ENCODE measurements around the gene DNAL1. TPM values are rescaled to one million over a fixed set of nuclear protein-coding genes. Genes with fewer than 3 reads are reported as not detected.

DNAL1 gene
- total and polyA plus RNA-seq, 2 of the 13 experiments (the other 11 are each of a cell fraction or from before 2014, with no cell fraction given) = 1.4 to 13.3 TPM

DNA sequence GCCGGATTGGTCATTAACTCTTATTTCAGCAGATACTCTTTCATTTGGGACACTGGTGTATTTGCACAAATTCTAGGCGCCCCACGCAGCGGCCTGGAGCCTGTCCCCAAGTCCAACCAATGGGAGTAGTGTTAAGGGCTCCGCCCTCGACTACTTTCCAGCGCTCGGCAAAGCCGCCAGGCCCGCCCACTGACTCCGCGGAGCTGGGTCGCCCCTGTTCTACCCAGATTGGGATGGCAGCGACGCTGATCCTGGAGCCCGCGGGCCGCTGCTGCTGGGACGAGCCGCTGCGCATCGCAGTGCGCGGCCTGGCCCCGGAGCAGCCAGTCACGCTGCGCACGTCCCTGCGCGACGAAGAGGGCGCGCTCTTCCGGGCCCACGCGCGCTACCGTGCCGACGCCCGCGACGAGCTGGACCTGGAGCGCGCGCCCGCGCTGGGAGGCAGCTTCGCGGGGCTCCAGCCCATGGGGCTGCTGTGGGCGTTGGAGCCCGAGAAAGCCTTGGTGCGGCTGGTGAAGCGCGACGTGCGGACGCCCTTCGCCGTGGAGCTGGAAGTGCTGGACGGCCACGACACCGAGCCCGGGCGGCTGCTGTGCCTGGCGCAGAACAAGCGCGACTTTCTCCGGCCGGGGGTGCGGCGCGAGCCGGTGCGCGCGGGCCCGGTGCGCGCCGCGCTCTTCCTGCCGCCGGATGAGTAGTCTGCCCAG is 32.3 kb upstream of the DNAL1 start, which contains the start of gene ACOT6 (continued):
- TF ChIP-seq ETV5 (CRISPR knock-in tag; IDR thresholded peaks at IDR 0.05; ENCODE audit: borderline replicate concordance) (peak; percentile 24; the same call in 1 of the 2 replicates), POGZ (CRISPR knock-in tag; IDR thresholded peaks at IDR 0.05) (no peak), ZNF605 (CRISPR knock-in tag; IDR thresholded peaks at IDR 0.05) (no peak), POLR2AphosphoS5 (IDR thresholded peaks at IDR 0.05; ENCODE audit: low read depth, low read length) (peak; percentile 51; the same call in 1 of the 2 replicates), BRCA1 (CRISPR knock-in tag; IDR thresholded peaks at IDR 0.05) (no peak), SOX5 (CRISPR knock-in tag; IDR thresholded peaks at IDR 0.05; ENCODE audit: borderline replicate concordance) (no peak; the same call in 1 of the 2 replicates), TAF1 (CRISPR knock-in tag; IDR thresholded peaks at IDR 0.05) (peak; percentile 72), SIN3B (IDR thresholded peaks at IDR 0.05; ENCODE audit: low read length) (no peak), ZNF557 (CRISPR knock-in tag; IDR thresholded peaks at IDR 0.05) (no peak), GZF1 (CRISPR knock-in tag; IDR thresholded peaks at IDR 0.05) (no peak), THAP11 (CRISPR knock-in tag; IDR thresholded peaks at IDR 0.05) (no peak), MBD4 (IDR thresholded peaks at IDR 0.05; ENCODE audit: borderline replicate concordance, low read length) (no peak), SMAD9 (CRISPR knock-in tag; IDR thresholded peaks at IDR 0.05) (no peak), JDP2 (CRISPR knock-in tag; IDR thresholded peaks at IDR 0.05; ENCODE audit: borderline replicate concordance) (no peak), NR1H2 (CRISPR knock-in tag; IDR thresholded peaks at IDR 0.05; ENCODE audit: borderline replicate concordance, low read depth) (0 out of 2 replicates have a peak, but pooled peaks have one; percentile 32)
- TF ChIP-seq, protein P1, sequence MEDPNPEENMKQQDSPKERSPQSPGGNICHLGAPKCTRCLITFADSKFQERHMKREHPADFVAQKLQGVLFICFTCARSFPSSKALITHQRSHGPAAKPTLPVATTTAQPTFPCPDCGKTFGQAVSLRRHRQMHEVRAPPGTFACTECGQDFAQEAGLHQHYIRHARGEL (CRISPR knock-in tag; IDR thresholded peaks at IDR 0.05) = no peak
- TF ChIP-seq, protein P2, sequence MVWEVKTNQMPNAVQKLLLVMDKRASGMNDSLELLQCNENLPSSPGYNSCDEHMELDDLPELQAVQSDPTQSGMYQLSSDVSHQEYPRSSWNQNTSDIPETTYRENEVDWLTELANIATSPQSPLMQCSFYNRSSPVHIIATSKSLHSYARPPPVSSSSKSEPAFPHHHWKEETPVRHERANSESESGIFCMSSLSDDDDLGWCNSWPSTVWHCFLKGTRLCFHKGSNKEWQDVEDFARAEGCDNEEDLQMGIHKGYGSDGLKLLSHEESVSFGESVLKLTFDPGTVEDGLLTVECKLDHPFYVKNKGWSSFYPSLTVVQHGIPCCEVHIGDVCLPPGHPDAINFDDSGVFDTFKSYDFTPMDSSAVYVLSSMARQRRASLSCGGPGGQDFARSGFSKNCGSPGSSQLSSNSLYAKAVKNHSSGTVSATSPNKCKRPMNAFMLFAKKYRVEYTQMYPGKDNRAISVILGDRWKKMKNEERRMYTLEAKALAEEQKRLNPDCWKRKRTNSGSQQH (CRISPR knock-in tag; IDR thresholded peaks at IDR 0.05; ENCODE audit: low read depth) = no peak
- TF ChIP-seq, protein P3, sequence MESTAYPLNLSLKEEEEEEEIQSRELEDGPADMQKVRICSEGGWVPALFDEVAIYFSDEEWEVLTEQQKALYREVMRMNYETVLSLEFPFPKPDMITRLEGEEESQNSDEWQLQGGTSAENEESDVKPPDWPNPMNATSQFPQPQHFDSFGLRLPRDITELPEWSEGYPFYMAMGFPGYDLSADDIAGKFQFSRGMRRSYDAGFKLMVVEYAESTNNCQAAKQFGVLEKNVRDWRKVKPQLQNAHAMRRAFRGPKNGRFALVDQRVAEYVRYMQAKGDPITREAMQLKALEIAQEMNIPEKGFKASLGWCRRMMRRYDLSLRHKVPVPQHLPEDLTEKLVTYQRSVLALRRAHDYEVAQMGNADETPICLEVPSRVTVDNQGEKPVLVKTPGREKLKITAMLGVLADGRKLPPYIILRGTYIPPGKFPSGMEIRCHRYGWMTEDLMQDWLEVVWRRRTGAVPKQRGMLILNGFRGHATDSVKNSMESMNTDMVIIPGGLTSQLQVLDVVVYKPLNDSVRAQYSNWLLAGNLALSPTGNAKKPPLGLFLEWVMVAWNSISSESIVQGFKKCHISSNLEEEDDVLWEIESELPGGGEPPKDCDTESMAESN (CRISPR knock-in tag; conservative IDR thresholded peaks at IDR 0.05) = peak; percentile 43; the same call in 1 of the 2 replicates
- TF ChIP-seq, protein P4, sequence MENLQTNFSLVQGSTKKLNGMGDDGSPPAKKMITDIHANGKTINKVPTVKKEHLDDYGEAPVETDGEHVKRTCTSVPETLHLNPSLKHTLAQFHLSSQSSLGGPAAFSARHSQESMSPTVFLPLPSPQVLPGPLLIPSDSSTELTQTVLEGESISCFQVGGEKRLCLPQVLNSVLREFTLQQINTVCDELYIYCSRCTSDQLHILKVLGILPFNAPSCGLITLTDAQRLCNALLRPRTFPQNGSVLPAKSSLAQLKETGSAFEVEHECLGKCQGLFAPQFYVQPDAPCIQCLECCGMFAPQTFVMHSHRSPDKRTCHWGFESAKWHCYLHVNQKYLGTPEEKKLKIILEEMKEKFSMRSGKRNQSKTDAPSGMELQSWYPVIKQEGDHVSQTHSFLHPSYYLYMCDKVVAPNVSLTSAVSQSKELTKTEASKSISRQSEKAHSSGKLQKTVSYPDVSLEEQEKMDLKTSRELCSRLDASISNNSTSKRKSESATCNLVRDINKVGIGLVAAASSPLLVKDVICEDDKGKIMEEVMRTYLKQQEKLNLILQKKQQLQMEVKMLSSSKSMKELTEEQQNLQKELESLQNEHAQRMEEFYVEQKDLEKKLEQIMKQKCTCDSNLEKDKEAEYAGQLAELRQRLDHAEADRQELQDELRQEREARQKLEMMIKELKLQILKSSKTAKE (CRISPR knock-in tag; IDR thresholded peaks at IDR 0.05; ENCODE audit: borderline replicate concordance) = no peak
- TF ChIP-seq, protein P5, sequence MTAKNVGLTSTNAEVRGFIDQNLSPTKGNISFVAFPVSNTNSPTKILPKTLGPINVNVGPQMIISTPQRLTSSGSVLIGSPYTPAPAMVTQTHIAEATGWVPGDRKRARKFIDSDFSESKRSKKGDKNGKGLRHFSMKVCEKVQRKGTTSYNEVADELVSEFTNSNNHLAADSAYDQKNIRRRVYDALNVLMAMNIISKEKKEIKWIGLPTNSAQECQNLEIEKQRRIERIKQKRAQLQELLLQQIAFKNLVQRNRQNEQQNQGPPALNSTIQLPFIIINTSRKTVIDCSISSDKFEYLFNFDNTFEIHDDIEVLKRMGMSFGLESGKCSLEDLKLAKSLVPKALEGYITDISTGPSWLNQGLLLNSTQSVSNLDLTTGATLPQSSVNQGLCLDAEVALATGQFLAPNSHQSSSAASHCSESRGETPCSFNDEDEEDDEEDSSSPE (CRISPR knock-in tag; IDR thresholded peaks at IDR 0.05) = peak; percentile 37; the same call in 1 of the 2 replicates
- TF ChIP-seq, protein P6, sequence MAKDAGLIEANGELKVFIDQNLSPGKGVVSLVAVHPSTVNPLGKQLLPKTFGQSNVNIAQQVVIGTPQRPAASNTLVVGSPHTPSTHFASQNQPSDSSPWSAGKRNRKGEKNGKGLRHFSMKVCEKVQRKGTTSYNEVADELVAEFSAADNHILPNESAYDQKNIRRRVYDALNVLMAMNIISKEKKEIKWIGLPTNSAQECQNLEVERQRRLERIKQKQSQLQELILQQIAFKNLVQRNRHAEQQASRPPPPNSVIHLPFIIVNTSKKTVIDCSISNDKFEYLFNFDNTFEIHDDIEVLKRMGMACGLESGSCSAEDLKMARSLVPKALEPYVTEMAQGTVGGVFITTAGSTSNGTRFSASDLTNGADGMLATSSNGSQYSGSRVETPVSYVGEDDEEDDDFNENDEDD (CRISPR knock-in tag; IDR thresholded peaks at IDR 0.05; ENCODE audit: borderline replicate concordance) = peak; percentile 9; the same call in 1 of the 2 replicates

Measured in HepG2 (cell line).